SKM-1 treated with dmso at 0.1 percent for 144 hours (cell line): ENCODE measurements around the gene PMS2.
"Not testable (repeated sequence)": the region's sequence is repeated elsewhere in the genome, so short reads cannot be mapped to it uniquely, and the experiment has no call there.

Source experiments
- DNase-seq: peaks from one replicate; lab custom pipeline; 2025; ENCODE audit not compliant: unreplicated experiment; lab: John Stamatoyannopoulos, UW

PMS2 gene

GRCh38 chr7:6008668-6009611 lies at the start of gene PMS2, which contains the start of gene AIMP2:
Gene PMS2 (minus strand): TSS chr7:6009049. CDS start chr7:6009019, 30 bp downstream.
Gene AIMP2 (plus strand): TSS chr7:6009272. CDS start chr7:6009364, 92 bp downstream.
- peak; percentile 98 for DNase-seq

GRCh38 chr7:6057316-6058129 lies 48.7 kb upstream of the PMS2 start:
- no peak for DNase-seq

- no peak for DNase-seq
Measured at GRCh38 chr7:6056616-6057015, 47.8 kb upstream of the PMS2 start.

GRCh38 chr7:6051185-6051584 lies 42.3 kb upstream of the PMS2 start:
- not testable (repeated sequence) for DNase-seq

- DNase-seq = no peak
Measured at GRCh38 chr7:6049780-6050179, 40.9 kb upstream of the PMS2 start.

- DNase-seq = no peak
Measured at GRCh38 chr7:6035686-6036085, 26.8 kb upstream of the PMS2 start.

- no peak for DNase-seq
Measured at GRCh38 chr7:6035165-6035564, 26.3 kb upstream of the PMS2 start.

- no peak for DNase-seq
Measured at GRCh38 chr7:6032641-6033040, 23.8 kb upstream of the PMS2 start.

GRCh38 chr7:6032167-6032566 lies 23.3 kb upstream of the PMS2 start:
- no peak for DNase-seq

GRCh38 chr7:6031567-6031966 lies 22.7 kb upstream of the PMS2 start:
- DNase-seq = no peak

GRCh38 chr7:6030988-6031387 lies 22.1 kb upstream of the PMS2 start, which contains the start of gene ANKRD61:
Gene ANKRD61 (plus strand): TSS chr7:6031376. CDS start chr7:6031376, 0 bp downstream.
- no peak for DNase-seq

GRCh38 chr7:6028563-6028962 lies 19.7 kb upstream of the PMS2 start:
- DNase-seq = no peak

GRCh38 chr7:6027806-6028365 lies 19.0 kb upstream of the PMS2 start:
- no peak for DNase-seq

- DNase-seq = no peak
Measured at GRCh38 chr7:6026820-6027311, 18.0 kb upstream of the PMS2 start.

- peak; percentile 44 for DNase-seq
Measured at GRCh38 chr7:6026011-6026819, 17.4 kb upstream of the PMS2 start.

GRCh38 chr7:6023974-6024435 lies 15.2 kb upstream of the PMS2 start:
- DNase-seq = no peak

- no peak for DNase-seq
Measured at GRCh38 chr7:6022707-6023106, 13.9 kb upstream of the PMS2 start.

- no peak for DNase-seq
Measured at GRCh38 chr7:6020371-6021286, 11.8 kb upstream of the PMS2 start.

GRCh38 chr7:6016653-6016966 lies 7.8 kb upstream of the PMS2 start:
- no peak for DNase-seq
